Measurements from ENCODE around the gene CASP10.
"Not testable (repeated sequence)": the region's sequence is repeated elsewhere in the genome, so short reads cannot be mapped to it uniquely, and the experiment has no call there.

The CASP10 gene

DNA sequence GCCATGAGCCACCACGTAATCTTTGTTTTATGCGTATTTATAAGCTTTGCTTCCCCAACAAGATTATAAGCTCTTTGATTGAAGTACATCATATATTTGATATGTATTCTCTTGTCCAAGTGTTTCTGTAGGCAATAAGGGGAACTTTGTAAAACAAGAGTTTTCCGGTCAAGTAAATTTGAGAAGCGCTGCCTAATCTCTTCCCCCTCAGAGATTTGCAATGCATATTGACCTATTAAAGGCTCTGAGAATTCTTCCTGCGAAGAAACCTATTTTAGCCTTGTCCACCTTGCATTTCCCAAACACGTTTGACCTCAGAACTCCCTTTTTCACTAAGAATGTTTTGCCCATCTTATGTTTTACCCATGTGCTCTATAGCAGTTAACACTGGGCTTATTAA, 26.9 kb upstream of the CASP10 start:
- no peak for DNase-seq (ENCODE audit: low spot score)

DNA sequence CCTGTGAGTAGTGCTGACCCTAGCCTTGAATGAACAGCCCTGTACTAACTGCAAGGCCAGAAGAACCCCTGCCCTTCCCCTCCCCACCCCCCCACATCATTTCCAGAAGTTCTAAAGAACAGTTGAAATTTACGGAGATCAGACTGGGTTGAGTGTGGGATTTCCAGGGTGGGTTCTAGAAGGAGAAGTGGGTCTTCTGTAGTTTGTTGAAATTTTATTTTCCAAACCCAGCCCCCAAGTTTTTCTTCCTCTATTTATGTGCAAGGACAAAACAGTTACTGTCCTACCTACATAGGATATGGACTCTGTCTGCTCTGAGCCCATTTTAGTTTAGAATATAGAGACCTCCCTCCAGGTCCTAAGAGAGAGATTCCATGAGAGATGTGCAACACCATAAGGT, 26.3 kb upstream of the CASP10 start:
- DNase-seq (ENCODE audit: low spot score): no peak

DNA sequence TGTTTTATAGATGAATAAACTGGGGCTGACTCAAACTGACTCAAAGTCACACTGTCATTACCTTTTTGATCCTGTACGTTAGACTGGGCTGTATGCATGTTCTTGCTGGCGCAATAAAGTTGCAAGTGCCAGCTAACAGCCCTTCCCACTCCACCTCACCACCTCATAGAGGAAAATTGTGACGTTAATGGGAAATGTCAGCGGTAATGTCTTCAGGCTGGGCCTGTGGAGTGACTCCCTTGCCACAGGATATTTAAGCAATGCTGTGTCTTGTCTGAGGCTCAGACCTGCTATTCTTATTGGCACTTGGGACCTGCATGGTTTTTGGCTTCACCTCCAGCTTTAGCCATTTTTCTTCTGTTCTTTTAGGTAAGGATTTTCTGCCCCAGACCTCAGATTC, 25.2 kb upstream of the CASP10 start:
- DNase-seq (ENCODE audit: low spot score): no peak

DNA sequence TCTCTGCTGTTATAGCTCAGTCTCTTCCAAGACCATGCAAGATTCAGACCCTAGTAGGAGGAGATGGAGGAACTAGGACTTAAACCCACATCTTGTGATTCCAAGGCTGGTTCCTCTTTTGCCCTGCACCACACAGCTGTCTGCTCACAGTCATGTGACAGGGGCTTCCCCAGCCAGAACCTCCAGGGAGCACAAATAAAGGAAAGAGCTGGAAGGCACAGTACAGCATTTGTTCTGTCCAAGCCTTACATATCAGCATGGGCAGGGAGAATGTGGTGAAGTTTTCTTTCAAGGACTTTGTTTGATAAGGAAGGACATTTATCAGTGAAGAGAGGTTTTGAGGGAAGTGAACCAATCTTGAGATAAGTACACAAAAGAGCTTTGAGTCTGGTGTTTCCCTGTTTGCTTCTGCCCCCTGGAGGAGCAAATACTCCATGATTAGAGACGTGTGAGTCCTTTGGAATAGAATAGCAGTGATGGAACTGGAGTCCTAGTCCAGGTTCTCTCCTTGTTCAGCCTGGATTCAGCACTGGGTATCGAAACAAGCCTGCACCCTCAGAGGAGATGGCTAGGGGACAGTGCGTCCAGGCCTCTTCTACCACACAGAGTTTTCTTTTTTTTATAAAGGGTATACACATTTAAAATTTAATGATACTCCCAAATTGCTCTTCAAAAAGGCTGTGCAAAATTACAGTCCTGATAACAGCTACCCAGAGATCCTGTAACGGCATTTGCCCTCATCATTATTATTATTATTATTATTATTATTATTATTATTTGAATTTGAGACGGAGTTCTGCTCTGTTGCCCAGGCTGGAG, 24.6 kb upstream of the CASP10 start:
- DNase-seq (ENCODE audit: low spot score): peak; percentile 90

DNA sequence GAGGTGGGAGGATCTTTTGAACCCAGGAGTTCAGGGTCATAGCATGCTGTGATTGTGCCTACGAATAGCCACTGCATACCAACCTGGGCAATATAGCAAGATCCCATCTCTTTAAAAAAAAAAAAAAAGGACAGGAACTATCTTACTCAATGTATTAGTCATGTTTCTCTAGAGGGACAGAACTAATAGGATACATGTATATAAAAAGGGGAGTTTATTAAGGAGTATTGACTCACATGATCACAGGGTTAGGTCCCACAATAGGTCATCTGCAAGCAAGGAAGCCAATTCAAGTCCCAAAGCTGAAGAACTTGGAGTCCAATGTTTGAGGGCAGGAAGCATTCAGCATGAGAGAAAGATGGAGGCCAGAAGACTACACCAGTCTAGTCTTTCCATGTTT, 18.8 kb upstream of the CASP10 start:
- DNase-seq (ENCODE audit: low spot score): no peak

DNA sequence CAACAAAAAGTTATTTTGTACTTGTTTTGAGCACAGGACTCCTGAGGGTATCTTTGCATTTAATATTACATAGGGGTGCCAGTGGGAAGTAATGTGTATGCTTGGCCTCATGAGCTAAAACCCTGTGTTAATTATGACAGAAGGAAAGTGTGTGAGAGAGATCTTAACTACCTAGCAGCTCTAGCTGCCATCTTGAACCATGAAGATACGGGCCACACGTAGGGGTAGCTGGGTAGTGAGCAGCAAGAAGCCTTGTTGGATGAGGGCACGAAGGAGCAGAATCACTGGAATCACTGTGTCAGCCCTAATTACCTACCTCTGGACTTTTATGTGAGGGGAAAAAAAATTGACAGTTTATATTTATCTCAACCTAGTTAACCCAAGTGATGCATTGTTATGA, 15.4 kb upstream of the CASP10 start:
- no peak for DNase-seq (ENCODE audit: low spot score)

DNA sequence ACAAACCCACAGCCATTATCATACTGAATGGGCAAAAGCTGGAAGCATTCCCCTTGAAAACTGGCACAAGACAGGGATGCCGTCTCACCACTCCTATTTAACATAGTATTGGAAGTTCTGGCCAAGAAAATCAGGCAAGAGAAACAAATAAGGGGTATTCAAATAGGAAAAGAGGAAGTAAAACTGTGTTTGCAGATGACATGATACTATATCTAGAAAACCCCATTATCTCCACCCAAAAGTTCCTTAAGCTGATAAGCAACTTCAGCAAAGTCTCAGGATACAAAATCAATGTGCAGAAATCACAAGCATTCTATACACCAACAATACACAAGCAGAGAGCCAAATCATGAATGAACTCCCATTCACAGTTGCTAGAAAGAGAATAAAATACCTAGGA, 14.4 kb upstream of the CASP10 start:
- not testable (repeated sequence) for DNase-seq (ENCODE audit: low spot score)

DNA sequence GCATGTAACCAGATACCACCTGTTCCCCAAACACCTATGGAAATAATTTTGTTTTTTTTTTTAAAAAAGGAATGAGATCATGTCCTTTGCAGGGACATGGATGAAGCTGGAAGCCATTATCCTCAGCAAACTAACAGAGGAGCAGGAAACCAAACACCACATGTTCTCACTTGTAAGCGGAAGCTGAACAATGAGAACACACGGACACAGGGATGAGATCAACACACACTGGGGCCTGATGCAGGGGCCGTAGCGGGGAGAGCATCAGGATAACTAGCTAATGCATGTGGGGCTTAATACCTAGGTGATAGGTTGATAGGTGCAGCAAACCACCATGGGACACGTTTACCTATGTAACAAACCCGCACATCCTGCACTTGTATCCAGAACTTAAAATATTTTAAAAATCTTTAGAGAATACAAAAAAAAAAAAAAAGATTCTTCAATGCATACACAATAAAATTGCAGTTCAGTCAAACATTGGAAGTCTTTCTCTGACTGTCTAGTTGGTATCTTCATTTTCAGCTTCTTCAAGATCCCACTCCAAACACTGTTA, 11.6 kb upstream of the CASP10 start:
- no peak for DNase-seq (ENCODE audit: low spot score)

DNA sequence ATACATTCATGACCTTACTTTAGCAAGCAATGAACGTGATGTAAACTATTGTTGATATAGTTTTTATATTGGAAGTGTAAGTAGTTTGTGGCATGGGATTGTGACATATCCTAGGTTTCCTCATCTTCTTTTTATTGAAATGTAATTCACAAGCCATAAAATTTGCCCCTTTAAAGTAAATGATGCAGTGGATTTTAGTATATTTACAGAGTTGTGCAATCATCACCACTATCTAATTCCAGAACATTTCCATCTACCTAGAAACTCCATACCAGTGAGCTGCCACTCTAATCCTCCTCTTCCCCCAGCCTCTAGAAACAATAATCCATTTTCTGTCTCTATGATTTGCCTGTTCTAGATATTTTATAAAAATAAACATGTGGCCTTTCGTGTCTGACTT, 10.7 kb upstream of the CASP10 start:
- DNase-seq (ENCODE audit: low spot score): no peak

DNA sequence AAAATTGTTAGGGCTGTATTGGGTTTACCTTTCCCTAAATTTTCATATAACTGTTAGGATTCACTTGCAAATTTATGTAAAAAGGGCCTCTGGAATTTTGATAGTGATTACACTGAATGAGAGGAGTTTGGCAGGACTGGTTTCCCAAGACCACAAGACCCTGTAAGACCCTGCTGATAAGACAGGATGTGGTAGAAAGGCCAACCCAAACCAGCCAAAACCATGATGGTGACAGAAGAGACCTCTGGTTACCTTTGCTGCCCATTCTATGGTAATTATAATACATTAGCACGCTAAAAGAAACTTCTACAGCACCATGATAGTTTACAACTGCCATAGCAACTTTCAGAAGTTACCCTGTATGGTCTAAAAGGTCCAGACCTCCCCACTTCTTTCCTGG, 8.3 kb upstream of the CASP10 start:
- no peak for DNase-seq (ENCODE audit: low spot score)

DNA sequence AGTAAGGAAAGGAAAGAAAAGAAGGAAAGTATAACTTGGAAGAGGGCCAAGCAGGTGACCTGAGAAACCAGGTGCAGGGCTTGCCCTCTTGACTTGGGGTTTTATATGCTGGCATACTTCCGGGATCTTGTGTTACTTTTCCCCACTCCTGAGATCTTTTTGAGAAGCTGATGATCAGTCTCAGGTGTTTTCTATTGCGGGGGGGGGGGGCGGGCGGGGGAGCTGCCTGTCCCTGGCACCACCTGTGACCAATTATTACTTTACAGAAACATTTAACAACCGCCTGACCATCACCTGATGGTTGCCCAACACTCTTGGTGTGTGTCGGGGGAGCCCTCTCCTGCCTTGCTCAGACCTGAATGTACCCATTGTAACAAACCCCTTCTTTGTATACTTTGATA, 6.9 kb upstream of the CASP10 start:
- DNase-seq (ENCODE audit: low spot score): no peak

DNA sequence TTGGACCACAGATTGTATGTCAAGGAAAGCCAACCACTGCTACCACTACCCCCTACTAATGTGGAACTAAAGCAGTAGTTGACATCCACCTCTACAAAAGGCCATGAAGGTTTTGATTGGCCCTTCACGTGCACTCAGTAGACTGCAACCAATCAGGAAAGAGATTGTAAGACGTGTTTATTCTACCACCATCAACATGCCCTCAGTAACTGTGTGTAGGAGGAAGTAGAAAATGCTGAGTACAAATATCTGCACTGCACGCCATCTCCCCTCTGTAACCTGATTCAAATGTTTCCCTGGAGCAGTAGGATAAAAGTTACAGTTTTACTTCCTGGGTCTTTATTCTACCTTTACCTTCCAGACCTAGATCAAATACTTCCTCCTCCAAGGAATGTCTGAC, 2.9 kb upstream of the CASP10 start:
- no peak for DNase-seq (ENCODE audit: low spot score)

DNA sequence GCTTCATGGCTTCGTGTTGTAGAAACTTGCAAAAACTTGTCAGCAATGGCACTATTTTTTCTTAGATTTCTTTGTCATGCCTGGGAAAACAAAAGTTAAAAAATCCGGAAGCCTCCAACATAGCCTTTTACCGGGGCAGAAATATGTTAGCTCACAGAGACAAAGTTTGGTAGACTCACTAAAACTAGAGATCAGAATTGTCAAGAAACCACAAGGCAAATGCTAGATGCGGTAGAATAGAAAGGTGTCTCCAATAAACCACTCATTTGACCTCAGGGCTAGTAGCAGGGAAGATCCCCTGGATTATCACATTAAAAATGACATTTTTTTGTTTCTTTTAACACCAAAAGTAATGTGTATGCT, 405 bp downstream of the CASP10 start:
- no peak for DNase-seq (ENCODE audit: low spot score)

DNA sequence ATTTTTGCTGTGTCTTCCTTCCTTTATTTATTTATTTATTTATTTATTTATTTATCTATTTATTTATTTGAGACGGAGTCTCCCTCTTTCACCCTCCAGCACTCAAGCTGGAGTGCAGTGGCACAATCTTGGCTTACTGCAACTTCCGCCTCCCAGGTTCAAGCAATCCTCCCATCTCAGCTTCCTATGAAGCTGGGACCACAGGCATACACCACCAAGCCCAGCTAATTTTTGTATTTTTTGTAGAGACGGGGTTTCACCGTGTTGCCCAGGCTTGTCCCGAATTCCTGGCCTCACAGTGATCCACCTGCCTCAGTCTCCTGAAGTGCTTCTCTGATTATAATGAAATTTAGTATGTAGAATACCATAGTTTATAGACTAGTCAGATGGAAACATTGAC, 894 bp downstream of the CASP10 start:
- DNase-seq (ENCODE audit: low spot score): peak; percentile 49

DNA sequence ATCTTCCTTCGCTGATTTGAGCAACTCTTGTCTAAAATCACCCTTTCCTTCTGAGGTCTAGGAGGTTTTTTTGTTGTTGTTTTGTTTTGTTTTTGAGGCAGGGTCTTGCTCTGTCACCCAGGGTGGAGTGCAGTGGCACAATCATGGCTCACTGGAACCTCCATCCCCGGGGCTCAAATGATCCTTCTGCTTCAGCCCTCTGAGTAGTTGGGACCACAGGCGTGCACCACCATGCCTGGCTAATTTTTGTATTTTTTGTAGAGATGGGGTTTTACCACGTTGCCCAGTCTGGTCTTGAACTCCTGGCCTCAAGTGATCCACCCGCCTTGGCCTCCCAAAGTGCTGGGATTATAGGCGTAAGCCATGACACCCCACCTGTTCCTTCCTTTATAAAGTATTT, 1.3 kb downstream of the CASP10 start:
- peak; percentile 48 for DNase-seq (ENCODE audit: low spot score)

DNA sequence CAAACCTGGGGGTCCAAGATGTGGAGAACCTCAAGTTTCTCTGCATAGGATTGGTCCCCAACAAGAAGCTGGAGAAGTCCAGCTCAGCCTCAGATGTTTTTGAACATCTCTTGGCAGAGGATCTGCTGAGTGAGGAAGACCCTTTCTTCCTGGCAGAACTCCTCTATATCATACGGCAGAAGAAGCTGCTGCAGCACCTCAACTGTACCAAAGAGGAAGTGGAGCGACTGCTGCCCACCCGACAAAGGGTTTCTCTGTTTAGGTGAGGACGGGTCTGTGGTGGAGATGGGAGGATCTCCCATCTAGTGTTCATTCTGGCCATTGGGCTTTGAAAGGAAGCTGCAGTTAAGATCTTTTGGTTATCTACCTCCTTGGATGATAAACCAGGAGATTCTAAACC, 2.9 kb downstream of the CASP10 start:
- peak; percentile 19 for DNase-seq (ENCODE audit: low spot score)

DNA sequence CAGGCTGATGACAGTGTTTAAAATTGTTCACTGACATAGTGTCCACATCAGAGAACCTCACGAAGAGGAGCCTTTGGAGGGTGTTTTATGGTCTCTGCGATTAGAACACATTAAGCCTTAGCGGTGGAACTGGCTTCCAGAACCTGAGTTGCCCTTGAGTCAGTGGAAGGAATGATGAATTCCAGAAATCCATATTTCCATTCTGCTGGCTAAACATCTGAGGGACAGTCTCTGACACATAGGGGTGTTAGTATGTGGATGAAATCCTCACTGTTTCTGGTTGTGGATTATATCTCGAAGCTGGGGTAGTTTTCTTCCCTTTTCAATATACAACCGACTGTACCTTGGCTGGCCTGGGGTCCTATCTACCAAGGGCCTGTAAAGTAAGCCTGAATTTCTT, 4.0 kb downstream of the CASP10 start:
- no peak for DNase-seq (ENCODE audit: low spot score)

DNA sequence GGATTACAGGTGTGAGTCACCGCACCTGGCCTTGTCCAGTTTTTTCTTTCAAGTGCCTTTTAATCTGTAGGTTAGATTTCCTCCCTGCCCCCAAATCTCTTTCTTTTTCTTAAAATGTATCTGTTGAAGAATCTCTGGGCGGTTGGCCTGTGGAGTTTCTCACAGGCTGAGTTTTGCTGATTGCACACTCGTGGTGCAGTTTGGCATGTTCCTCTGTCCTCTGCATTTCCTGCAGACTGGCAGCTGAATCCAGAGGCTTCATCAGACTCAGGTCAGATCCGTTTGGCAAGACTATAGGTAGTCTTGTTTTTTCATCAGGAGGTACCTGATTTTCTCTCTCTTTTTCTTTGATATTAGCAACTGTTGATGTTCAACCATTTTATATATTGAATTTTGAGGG, 5.5 kb downstream of the CASP10 start:
- DNase-seq (ENCODE audit: low spot score): no peak

DNA sequence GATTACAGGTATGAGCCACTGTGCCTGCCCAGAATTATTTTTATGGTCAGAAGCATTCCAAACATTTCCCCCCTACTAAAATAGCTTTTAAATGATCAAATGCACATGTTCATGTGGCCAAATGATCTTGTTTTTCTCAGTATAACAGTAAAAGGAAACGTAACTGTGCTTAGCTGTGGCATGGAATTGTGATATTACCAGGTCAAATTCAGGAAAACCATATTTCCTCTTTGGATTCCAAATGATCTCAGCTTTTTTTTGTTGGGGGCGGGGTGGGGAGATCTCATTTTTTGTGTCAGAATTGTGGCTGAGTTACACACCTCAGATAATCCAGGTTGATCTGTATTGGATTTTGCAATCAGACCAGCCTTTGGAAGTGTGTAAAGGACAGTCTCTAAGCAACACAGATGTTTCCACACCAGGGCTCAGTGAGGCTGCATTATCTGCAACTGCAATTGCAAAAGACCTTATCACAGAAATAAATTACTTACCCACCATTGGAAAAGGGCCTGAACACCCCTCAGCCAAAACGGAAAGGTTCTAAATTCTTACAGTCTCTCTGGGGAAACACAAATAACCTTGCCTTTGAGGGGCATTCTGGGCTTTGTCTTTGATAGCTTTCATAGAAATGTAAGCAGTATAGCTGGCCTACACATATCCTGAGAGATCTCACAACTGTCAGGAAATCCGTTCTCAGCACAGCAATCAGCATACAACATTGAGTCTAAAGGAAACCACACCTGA, 8.4 kb downstream of the CASP10 start:
- no peak for DNase-seq (ENCODE audit: low spot score)

DNA sequence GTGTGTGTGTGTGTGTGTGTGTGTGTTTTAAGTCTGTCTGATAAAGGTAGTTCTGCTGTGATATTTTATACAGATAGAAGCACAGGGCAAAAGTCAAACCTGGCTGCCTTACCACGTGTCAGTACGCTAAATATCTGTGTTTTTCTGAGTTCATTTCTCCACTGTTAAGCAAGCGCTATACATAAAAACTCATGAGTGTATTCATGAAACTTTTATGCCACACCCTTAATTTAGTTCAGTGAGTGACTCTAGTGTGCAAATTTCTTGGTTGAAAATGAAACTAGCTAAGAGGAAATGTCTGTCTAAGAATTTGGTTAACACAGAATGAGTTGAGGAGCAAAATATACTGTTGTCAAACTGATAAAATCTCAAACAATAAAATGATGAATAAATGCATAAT, 11.2 kb downstream of the CASP10 start:
- no peak for DNase-seq (ENCODE audit: low spot score)

DNA sequence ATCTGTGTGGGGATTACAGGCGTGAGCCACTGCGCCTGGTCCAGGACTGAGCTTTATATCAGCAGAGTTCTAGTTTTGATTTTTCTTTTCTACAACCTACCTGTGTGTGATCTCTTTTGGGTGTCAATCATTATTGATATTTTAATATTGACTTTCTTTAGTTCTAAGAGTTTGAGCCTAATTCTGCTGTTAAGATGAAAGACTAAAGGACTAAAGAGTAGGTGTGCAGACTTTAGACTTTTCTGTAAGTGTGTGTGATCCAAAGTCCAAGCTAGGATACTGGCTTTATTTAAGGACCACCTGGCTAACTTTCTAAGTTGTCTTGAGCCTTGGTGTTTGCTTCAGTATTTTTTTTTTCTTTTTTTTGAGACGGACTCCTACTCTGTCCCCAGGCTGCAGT, 12.4 kb downstream of the CASP10 start:
- DNase-seq (ENCODE audit: low spot score): no peak

DNA sequence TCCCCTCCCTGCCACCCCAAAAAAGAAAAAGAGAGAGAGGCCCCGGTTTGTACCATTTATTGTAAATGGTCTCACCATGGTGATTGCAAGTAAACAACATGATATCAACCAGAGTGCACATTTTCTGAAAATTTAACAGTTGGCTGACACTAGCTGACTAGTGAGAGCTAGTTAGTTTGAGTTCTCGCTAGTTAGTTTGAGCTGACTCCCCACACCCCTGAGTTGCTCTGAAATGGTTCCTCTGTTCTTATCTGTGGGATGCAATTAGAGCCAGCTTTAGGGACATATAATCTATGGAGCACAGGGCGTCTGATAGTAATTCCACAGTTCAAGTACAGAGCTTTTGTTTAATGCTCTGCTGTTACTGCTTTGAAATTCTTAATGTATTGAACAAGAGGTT, 13.1 kb downstream of the CASP10 start:
- DNase-seq (ENCODE audit: low spot score): peak; percentile 37

DNA sequence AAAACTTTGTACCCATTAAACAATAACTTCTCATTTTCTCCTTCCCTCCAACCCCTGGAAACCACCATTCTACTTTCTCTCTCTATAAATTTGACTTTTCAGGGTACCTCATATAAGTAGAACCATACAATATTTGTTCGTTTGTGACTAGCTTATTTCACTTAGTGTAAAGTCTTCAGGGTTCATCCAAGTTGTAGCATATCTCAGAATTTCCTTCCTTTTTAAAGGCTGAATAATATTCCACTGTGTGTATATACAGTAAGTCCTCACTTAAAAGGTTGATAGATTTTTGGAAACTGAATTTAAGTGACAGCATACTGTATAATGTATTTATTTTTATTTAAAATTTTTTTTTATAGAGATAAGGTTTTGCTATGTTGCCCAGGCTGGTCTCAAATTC, 13.9 kb downstream of the CASP10 start:
- DNase-seq (ENCODE audit: low spot score): no peak

DNA sequence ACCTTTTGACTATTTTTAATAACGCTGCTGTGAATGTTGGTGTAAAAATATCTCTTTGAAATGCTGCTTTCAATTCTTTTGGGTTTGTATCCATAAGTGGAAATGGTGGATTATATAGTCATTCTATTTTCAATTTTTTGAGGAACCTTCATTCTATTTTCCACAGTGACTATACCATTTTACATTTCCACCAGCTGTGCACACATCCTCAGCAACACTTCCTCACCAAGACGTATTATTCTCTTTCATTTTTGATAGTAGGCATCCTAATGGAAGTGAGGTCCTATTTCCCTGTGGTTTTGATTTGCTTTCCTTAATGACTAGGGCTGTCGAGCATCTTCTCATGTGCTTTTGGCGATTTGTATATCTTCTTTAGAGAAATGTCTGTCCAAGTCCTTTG, 14.8 kb downstream of the CASP10 start:
- DNase-seq (ENCODE audit: low spot score): no peak
